Bronchial epithelial cell (primary cell): Measurements from ENCODE around the gene SLC9B1. TPM values are rescaled to one million over a fixed set of nuclear protein-coding genes. Genes with fewer than 3 reads are reported as not detected.

Experiments used
- DNase-seq: peaks from one replicate; pipeline ENCODE4 v3.0.0-alpha.2; 2010; ENCODE audit warnings: low read depth
- FAIRE-seq: peaks from 2 replicates; lab custom pipeline; 2011; peaks lifted over from hg19 to GRCh38; lab: Jason Lieb, UNC
- H3K27me3 ChIP-seq: 2 replicates; pipeline ENCODE4 v1.5.1; 2011; ENCODE audit warnings: low read length; ENCODE audit not compliant: control insufficient read depth, insufficient read depth
- H3K36me3 ChIP-seq: 2 replicates; pipeline ENCODE4 v1.5.1; 2011; ENCODE audit warnings: low read length; ENCODE audit not compliant: control insufficient read depth, insufficient read depth
- H3K4me3 ChIP-seq: 2 replicates; pipeline ENCODE4 v1.5.1; 2011; ENCODE audit warnings: mild to moderate bottlenecking, low read depth, low read length, control low read depth
- CTCF ChIP-seq: IDR thresholded peaks from 2 replicates; pipeline ENCODE4 v1.5.1; 2011; ENCODE audit warnings: mild to moderate bottlenecking, moderate library complexity, low read length, control low read depth, inconsistent platforms; ENCODE audit not compliant: insufficient read depth, severe bottlenecking
- total RNA-seq: library from RNA; depleted of rRNA; stranded (reverse); fragments of >200 nt; gene quantifications from 2 replicates; pipeline ENCODE4 v1.2.1, GENCODE V29; 2014

SLC9B1 gene
- total RNA-seq, 1 donor from 2014 or later = 0.79 TPM

- DNase-seq (no peak), FAIRE-seq (no peak)
- Histone ChIP-seq H3K27me3 (no peaks in the 10 kb centered on the region), H3K4me3 (no peak overlapping the region), H3K36me3 (no peaks in the 10 kb centered on the region)
- no peak for TF ChIP-seq CTCF
Measured at GRCh38 chr4:102862747-102863146, 156.8 kb downstream of the SLC9B1 start.

GRCh38 chr4:102862016-102862415 lies 157.5 kb downstream of the SLC9B1 start:
- DNase-seq = no peak
- FAIRE-seq = no peak
- TF ChIP-seq CTCF = no peak

GRCh38 chr4:102860611-102861324 lies 158.7 kb downstream of the SLC9B1 start:
- H3K4me3 ChIP-seq = no peak overlapping the region
- no peak for TF ChIP-seq CTCF
- no peaks in the 10 kb centered on the region for H3K27me3 ChIP-seq
- no peaks in the 10 kb centered on the region for H3K36me3 ChIP-seq
- FAIRE-seq (no peak), DNase-seq (no peak)

More at GRCh38 chr4:102862016-102862415, 157.5 kb downstream of the SLC9B1 start:
- no peak overlapping the region for H3K4me3 ChIP-seq
- no peaks in the 10 kb centered on the region for H3K36me3 ChIP-seq
- no peaks in the 10 kb centered on the region for H3K27me3 ChIP-seq

- FAIRE-seq = no peak
- Histone ChIP-seq H3K27me3 (no peaks in the 10 kb centered on the region), H3K36me3 (no peaks in the 10 kb centered on the region), H3K4me3 (no peak overlapping the region)
- DNase-seq = no peak
- TF ChIP-seq CTCF = no peak
Measured at GRCh38 chr4:102858828-102859464, 160.6 kb downstream of the SLC9B1 start.

Other genes starting within 250 kb of the SLC9B1 start
- 204 and 244 TPM in 2 replicates for gene UBE2D3, start 192.2 kb downstream of the SLC9B1 start, total RNA-seq
- 24.0 and 54.9 TPM in 2 replicates for gene CISD2, start 150.7 kb downstream of the SLC9B1 start, total RNA-seq
- gene SLC9B2, start 57.1 kb upstream of the SLC9B1 start, total RNA-seq = 9.6 and 16.3 TPM in 2 replicates
- 15.8 and 16.6 TPM in 2 replicates for gene BDH2, start 80.1 kb upstream of the SLC9B1 start, total RNA-seq
- 1.3 and 6.3 TPM in 2 replicates for gene CENPE, start 178.6 kb upstream of the SLC9B1 start, total RNA-seq